Lower lobe of right lung (tissue), 2 donors: ENCODE data around the gene IGFBP7. TPM values are rescaled to one million over a fixed set of nuclear protein-coding genes. Genes with fewer than 3 reads are reported as not detected.

ENCODE experiments used
- ATAC-seq, 2 donors: fragments of 200-7000 bp; cut with Tn5 transposase; one replicate each; pipeline ENCODE4 v1.9.1; 2020 to 2022; ENCODE audit warnings: mild to moderate bottlenecking in 2 of 2, moderate library complexity in 2 of 2
- DNase-seq: peaks from one replicate; pipeline ENCODE4 v3.0.0-alpha.2; 2020
- H3K27ac ChIP-seq: fragments of 200-600 bp; one replicate; pipeline ENCODE4 v1.8.0; 2022
- H3K27me3 ChIP-seq: fragments of 200-600 bp; one replicate; pipeline ENCODE4 v1.8.0; 2022; ENCODE audit warnings: low read depth
- H3K36me3 ChIP-seq: fragments of 200-600 bp; one replicate; pipeline ENCODE4 v1.8.0; 2022; ENCODE audit warnings: mild to moderate bottlenecking
- H3K4me1 ChIP-seq: fragments of 200-600 bp; one replicate; pipeline ENCODE4 v1.8.0; 2022
- H3K4me3 ChIP-seq: fragments of 200-600 bp; one replicate; pipeline ENCODE4 v1.8.0; 2022; ENCODE audit warnings: mild to moderate bottlenecking
- H3K9me3 ChIP-seq: fragments of 200-600 bp; one replicate; pipeline ENCODE4 v1.8.0; 2022
- intact Hi-C: fragments of 100-400 bp; cut with DNase I; formaldehyde crosslinking; loops from one replicate; pipeline ENCODE4 v1.11.0; 2022
- total RNA-seq: library from RNA; stranded (reverse); fragmentation: NEBNext Ultra II Directional; extraction: Animal tissue kit (Norgen Biotek cat#: 25700); gene quantifications from one replicate; pipeline ENCODE4 v1.2.1, GENCODE V29; 2021
- TF ChIP-seq, protein P1 (sequence below): fragments of 200-600 bp; IDR thresholded peaks from one replicate; pipeline ENCODE4 v1.8.0; 2022; ENCODE audit warnings: antibody characterized with exemption, mild to moderate bottlenecking
- donor health status: DM: no; HTN: yes; CAD: no; lungs with severe emphysema.

Gene IGFBP7
- total RNA-seq, 1 donor from 2014 or later = 322 TPM

DNA sequence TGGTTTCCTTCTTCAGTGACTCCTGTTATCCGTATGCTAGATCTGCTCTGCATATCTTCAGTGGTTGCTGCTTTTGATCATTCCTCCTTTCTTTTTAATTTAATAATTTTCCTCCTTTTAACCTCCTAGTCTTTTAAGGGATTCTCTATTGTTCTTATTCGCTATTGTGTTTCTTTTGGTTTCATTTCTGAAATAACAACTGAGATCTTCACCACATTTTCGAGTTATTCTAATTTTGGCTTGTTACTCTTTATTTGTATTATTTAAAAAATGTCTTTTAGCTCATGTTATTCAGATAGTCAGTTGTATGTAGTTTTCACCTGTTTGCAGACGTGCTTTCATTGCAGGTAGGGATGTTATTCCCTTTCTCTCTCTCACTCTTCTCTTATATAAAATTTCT lies 24.9 kb downstream of the IGFBP7 start:
- TF ChIP-seq, protein P1, sequence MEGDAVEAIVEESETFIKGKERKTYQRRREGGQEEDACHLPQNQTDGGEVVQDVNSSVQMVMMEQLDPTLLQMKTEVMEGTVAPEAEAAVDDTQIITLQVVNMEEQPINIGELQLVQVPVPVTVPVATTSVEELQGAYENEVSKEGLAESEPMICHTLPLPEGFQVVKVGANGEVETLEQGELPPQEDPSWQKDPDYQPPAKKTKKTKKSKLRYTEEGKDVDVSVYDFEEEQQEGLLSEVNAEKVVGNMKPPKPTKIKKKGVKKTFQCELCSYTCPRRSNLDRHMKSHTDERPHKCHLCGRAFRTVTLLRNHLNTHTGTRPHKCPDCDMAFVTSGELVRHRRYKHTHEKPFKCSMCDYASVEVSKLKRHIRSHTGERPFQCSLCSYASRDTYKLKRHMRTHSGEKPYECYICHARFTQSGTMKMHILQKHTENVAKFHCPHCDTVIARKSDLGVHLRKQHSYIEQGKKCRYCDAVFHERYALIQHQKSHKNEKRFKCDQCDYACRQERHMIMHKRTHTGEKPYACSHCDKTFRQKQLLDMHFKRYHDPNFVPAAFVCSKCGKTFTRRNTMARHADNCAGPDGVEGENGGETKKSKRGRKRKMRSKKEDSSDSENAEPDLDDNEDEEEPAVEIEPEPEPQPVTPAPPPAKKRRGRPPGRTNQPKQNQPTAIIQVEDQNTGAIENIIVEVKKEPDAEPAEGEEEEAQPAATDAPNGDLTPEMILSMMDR = no peak
- Histone ChIP-seq H3K9me3 (no peaks in the 10 kb centered on the region), H3K36me3 (no peaks in the 10 kb centered on the region), H3K4me3 (no peak overlapping the region), H3K27ac (no peak overlapping the region), H3K4me1 (peaks cover 23% of the 10 kb centered on the region), H3K27me3 (no peaks in the 10 kb centered on the region)
- DNase-seq = no peak
- intact Hi-C loops = no loop called here
- no peak for ATAC-seq

- no peak overlapping the region for H3K4me3 ChIP-seq
- no peaks in the 10 kb centered on the region for H3K27me3 ChIP-seq
- ATAC-seq = no peak
- DNase-seq = no peak
- H3K27ac ChIP-seq = no peak overlapping the region
- H3K36me3 ChIP-seq = no peaks in the 10 kb centered on the region
- TF ChIP-seq, protein P1 = no peak
- H3K4me1 ChIP-seq = peaks cover 26% of the 10 kb centered on the region
- intact Hi-C loops = no loop called here
- H3K9me3 ChIP-seq = no peaks in the 10 kb centered on the region
Observed at GRCh38 chr4:57084360-57084759, 25.8 kb downstream of the IGFBP7 start.

- no peak for ATAC-seq
- DNase-seq = no peak
- peaks cover 26% of the 10 kb centered on the region for H3K4me1 ChIP-seq
- H3K4me3 ChIP-seq = no peak overlapping the region
- H3K27me3 ChIP-seq = no peaks in the 10 kb centered on the region
- H3K36me3 ChIP-seq = no peaks in the 10 kb centered on the region
- no peak overlapping the region for H3K27ac ChIP-seq
- no peaks in the 10 kb centered on the region for H3K9me3 ChIP-seq
- TF ChIP-seq, protein P1 = no peak
- intact Hi-C loops = no loop called here
Observed at GRCh38 chr4:57083090-57083489, 27.1 kb downstream of the IGFBP7 start.

DNA sequence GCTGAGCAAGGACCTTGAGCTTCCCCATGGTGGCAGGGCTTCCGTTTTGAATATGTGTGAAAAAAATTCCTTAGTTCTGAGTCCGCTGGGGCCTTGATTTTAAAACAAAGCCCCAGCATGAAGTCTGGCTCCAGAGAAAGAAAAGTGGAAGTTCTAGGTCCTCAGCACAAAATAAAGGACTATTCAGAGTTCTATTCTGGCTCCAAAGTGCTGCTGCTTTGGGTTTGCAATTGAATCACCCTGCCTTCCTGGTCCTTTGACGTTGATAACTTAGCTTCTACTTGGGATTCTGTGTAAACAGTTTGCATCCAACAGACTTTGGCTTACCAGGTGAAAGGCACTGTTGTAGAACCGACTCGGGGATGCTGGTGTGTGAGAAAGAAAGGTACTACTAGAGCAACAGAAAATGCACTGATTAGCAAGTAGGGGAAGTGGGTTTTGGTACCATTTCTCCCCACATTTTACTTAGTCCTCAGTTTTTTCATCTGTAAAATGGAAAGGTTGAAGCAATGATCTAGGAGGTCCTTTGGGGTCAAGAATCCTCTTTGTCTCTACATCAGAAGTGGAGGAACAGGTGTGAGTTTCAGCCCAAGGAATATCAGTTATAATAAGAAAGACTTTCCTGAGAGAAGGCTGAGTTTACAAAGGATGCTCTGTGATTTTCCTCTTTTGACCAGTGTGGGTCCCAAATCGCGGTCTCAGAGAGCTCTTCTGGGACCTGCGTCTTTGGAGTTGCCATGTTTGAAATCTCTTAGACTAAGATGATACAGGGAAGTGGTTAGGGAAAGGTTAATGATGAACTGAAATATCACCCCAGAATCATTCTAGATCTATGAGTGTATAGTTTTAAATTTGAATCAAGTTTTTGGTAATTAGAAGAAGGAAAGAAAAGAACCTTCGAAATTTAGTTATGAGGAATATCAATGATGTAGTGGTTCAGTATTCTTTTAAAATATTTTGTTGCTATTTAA lies 28.2 kb downstream of the IGFBP7 start:
- intact Hi-C loops = no loop called here
- H3K4me3 ChIP-seq = no peak overlapping the region
- ATAC-seq = no peak
- H3K36me3 ChIP-seq = no peaks in the 10 kb centered on the region
- H3K4me1 ChIP-seq = peaks cover 26% of the 10 kb centered on the region
- H3K27ac ChIP-seq = peak overlapping the region; percentile 66
- no peak for DNase-seq
- no peaks in the 10 kb centered on the region for H3K9me3 ChIP-seq
- TF ChIP-seq, protein P1 = no peak
- no peaks in the 10 kb centered on the region for H3K27me3 ChIP-seq

GRCh38 chr4:57080781-57081650 lies 29.2 kb downstream of the IGFBP7 start:
- H3K4me1 ChIP-seq = peaks cover 26% of the 10 kb centered on the region
- DNase-seq (no peak), ATAC-seq (peak; percentile 56 to 61)
- peak overlapping the region; percentile 66 for H3K27ac ChIP-seq
- TF ChIP-seq, protein P1 = no peak
- no peaks in the 10 kb centered on the region for H3K27me3 ChIP-seq
- intact Hi-C loops = no loop called here
- no peaks in the 10 kb centered on the region for H3K9me3 ChIP-seq
- no peaks in the 10 kb centered on the region for H3K36me3 ChIP-seq
- H3K4me3 ChIP-seq = no peak overlapping the region
